Stimulated activated CD8-positive, alpha-beta memory T cell treated with anti-CD3 and anti-CD28 coated beads, Interleukin-7, amount 100 ng/mL, for 48 hours (primary cell): Measurements from ENCODE around the gene ATXN1.

ENCODE experiments used
- DNase-seq, 2 donors: peaks; one replicate each; pipeline ENCODE4 v3.0.0-alpha.2; 2020; ENCODE audit warnings: low read depth in 1 of 2; ENCODE audit errors: extremely low read depth in 1 of 2

ATXN1 gene

DNA sequence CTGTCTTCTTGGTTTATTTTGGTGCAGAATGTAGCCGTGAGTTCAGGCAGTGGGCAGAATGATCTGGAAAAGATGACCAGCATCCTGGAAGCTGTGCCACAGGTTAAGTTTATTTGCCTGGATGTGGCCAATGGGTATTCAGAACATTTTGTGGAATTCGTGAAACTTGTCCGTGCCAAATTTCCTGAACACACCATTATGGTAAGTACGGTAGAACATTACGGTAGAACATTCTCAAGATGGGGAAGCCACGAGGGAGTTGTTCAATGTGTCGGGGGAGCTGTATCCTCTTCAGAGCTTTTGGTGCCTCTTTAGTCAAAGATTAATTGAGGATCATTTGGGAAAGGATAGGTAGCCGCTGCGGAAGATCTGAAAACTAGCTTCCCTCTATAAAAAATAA is 506.7 kb downstream of the ATXN1 start:
- DNase-seq = no peak

DNA sequence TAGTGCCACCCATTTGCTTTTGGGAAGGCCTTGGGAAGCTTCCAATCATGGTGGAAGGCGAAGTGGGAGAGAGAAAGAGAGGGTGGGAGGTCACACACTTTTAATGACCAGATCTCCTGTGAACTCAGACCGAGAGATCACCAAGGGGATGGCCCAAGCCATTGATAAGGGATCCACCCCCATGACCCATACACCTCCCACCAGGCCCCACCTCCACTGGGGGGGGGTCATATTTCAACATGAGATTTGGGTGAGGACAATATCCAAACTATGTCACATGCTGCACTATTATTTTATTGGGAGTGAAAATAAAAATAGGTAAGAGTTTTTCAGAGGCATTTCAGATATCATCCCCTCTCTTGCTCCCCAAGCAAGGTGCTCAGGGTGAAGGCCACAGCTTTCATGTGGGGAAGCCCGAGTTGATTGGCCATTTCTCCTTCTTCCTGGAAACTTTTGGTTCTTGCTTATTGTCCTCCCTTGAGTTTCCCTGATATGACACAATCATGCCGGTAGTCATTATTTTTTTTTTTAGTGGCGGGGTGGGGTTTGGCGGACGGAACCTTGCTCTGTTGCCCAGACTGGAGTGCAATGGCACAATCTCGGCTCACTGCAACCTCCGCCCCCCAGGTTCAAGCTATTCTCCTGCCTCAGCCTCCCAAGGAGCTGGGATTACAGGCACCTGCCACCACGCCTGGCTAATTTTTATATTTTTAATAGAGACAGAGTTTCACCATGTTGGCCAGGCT is 507.7 kb downstream of the ATXN1 start:
- DNase-seq = no peak

DNA sequence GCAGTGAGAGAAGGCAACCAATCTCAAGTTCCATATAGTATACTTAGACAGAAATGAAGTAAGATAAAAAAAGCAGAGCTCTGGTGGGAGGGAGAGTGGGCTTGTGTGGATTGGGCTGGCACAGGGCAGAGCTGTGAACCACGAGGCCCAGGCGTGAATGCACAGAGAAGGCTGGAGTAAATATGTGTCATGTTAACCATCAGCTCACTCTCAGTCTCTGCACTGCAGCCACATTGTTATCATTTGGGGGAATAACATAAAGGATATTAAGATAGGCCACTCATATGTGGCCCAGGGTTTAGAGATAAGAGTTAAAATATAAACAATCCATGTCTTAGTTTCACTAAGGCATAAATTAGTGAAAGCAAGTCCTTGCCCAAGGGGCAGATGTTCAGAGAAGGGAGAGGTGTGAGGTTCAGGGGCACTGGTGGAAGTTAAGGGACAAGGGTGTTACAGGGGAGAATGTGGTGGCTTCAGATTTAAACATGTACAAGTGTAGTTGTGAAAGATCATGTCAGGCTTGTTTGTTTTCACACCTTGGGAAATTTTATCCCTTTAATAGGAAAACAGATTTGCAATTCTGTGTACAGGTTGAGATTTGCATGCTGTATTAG is 508.5 kb downstream of the ATXN1 start:
- no peak for DNase-seq

DNA sequence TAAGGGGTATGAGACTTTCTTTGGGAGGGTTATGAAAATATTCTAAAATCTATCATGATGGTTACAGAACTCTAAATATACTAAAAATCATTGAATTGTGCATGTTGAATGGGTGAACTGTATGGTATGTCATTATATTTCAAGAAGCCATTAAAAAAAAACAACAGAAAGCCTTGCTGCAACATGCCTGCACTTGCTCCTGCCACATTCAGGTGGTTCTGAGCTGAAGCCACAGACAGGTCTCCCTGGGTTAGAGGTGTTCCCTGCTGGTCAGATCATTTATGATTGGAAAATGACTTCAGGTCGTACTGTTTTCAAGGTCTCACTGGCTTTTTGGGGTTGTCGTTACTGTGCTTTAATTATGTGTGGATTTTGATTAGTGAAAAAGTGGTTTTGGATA is 509.6 kb downstream of the ATXN1 start:
- DNase-seq = no peak

DNA sequence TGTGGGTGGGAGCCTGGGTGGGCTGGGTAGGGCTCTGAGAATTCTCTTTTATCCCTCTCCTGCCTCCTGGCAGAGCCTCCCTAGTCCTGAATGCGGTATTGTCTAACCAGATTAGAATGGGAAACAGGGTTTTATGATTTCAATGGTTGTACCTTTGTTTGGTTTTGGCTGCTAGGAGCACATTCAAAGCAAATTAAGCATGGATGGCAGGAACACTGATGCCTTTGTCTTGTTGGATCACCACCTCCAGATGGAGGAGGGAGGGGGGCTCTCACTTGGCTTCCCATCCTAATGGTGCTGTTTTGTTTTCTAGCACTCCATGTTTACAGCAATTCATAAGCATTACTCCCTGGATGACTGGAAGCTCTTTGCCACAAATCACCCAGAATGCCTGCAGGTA is 511.3 kb downstream of the ATXN1 start:
- DNase-seq = no peak
